GM21526 (cell line): ENCODE results near the gene SPAG16.

Experiments
- ATAC-seq: cut with Tn5 transposase; IDR thresholded peaks from one replicate; pipeline ENCODE4 v1.9.1; 2021; ENCODE audit warnings: moderate library complexity; ENCODE audit not compliant: unreplicated experiment, low FRiP score

SPAG16 gene

DNA sequence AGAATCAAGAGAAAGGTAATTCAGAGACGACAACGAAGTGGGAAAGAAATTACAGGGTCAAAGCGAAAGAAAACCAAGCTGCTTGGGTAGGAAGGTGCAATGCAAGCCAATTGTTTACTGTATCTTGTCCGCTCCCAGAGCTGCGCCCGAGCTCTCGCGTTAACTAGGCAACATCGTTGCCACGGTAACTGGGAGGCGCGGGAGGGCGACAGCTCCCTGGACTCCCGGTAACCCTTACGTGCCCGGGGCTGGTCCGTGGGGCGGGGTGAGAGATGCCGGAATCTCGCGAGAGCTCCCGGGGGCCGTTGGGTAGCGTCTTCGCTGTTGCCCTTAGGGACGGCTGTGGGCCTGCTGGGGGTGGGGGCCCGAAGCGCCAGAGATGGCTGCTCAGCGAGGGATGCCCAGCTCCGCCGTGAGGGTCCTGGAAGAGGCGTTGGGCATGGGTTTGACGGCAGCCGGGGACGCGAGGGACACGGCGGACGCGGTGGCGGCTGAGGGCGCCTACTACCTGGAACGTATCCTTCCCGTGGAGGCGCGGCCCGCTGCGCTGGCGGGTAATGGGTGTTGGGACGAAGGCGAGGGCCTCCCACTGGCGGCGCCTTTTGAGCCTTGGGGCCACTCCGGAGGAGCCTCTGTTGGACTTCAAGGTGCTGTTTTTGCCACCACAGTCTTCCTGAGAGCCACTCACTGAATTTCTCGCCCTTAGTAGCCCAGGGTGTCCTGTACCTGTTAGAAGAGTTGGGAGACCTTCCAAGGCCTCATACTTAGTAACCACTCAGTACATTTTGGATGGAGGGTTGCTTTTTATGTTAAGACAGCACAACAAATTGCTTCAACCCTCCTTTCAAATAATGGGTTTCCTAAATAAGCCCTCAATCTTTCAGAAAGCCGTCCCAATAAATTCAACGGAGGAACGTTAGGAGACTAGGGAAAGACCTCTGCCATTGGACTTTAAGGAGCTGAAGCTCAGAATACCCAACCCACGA, at the start of gene SPAG16:
TSS of gene SPAG16 (plus strand) at position 360 of the 986 bp plus-strand sequence.
- peak; percentile 99 for ATAC-seq

DNA sequence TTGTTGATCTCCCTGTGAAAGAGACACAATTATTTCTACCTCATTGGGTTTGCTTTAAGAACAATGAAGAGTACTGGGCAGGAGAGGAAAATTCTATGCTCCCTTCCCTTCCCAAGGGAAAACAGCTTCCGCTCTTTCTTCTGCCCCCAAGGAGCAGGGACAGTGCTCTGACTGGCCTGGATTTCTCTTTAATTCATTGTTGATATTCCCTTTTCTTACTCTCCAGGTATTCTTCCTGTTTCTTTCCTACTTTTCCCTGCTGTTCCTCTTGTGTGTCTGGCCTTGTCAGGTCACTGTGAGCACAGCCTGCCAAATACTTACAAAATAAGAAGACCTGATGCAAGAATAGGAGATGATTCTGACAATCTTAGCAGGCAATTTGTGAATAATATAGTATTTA, 49.6 kb upstream of the SPAG16 start:
- no peak for ATAC-seq

DNA sequence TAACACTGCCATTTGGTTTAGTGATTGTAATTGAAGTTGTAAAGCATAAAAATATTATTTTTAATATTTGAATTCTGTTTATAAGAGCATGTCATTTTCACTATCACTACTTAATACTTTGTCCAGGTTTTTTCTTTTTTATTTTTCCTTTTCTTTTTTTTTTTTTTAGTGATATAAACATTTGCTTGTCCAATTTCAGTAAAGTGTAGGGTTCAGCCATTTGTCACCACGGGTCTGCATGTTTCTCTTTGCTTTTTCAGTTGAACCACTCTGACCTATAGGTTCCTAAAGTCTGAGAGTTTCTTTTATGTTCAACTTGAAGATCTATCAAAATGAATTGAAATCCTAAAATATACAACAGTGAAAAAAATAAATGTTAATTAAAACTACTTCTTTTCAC, 48.5 kb upstream of the SPAG16 start:
- no peak for ATAC-seq

DNA sequence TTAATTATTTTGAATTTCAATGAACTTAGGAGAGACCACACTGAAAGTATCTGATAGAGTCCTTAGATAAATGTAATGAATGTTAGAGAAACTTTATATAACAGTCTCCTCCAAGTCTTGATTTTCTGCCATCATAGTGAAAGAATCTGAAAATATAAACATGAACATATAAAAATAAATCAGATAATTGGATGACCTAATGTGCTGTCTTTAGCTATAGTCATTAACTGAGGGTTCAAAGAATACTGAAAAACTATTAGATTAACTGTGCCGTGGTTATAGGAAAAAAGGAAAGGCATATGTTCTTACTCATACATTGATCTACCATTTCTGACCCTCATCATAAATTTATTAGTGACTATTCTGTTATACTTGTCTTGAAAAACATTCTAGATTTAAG, 47.0 kb upstream of the SPAG16 start:
- no peak for ATAC-seq

DNA sequence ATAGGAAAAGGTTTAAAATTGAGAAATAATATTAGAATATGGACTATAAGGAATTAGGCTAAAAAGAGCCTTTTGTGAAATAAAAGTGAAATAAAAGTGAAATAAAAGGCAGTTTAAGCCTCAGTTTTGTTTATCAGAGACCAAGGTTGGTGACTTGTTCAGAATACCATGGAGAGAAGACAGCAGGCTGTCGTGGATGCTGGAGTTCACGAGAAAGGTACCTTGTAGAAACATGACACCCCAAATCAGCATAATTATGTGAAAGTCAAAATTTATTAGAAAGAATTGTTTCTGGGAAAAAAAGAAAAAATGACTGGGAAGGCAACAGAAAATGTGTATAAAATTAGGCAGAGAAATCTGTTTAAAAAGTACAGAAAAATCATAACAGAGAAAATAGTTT, 46.5 kb upstream of the SPAG16 start:
- no peak for ATAC-seq

DNA sequence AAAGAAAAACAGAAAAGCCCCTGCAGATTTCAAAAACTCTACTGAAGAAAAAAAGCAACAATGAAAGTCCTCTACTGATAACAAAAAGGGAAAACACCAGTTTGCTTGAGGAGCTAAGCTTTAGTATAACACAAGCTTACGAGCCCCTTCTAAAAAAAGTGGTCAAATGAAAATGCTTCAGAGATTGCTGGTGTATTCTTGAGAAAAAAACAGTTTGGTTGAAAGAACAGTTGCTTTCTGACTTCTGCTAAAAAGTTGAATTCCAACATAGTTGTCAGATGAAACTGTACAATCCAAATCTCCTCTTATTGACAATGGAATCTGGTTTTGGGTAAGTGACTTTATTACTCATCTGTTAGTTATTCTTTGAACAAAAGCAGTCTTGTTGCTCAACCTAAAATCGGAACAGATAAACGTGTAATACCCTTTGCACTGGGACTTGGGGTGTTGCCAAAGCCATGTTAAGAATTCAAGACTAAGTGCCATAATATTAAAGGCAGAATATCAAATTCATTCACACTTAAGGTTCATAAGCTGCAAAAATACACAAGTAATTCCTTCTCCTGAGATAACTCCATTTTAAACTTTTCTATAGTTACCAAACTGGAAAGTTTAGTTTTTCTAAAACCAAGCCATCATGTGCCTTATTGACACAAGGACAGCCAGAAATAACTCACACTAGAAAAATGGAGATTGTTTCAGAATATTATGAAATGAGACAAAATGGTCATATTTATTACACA, 45.3 kb upstream of the SPAG16 start:
- ATAC-seq = peak; percentile 39

DNA sequence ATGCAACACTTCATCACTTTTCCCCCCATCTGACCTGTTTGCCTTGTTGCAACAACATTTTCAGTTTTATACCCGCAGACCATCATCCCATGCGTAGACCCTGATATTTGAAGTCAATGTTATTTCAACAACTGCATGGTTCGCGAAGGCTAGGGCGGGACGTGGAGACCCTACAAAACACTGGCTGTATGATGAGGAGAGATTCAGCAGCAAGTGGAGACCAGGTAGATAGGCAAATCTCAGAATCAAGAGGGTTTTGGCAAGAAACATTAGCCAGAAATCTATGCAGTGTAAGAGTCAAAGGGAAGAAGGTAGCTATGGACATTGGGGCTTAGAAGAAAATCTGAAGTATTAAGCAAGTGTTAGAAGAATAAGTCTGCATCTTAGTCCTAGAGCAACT, 42.4 kb upstream of the SPAG16 start:
- ATAC-seq = no peak

DNA sequence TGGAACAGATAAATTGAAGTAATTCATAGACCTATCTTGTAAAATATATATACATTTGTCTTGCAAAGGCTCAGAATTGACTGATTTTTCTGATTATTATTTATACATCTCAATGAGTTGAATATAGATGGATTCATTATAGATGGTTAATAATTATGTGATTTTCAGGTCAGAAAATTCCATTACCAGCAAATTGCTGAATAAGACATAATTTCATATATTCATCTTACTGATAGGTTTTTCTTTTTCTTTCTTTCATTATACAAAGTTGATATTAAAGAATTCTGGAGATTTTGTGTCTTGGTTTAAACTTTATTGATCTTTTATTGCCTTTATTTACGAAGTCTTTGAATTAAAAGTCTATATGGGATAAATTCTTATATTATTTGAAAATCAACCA, 41.6 kb upstream of the SPAG16 start:
- ATAC-seq = no peak

DNA sequence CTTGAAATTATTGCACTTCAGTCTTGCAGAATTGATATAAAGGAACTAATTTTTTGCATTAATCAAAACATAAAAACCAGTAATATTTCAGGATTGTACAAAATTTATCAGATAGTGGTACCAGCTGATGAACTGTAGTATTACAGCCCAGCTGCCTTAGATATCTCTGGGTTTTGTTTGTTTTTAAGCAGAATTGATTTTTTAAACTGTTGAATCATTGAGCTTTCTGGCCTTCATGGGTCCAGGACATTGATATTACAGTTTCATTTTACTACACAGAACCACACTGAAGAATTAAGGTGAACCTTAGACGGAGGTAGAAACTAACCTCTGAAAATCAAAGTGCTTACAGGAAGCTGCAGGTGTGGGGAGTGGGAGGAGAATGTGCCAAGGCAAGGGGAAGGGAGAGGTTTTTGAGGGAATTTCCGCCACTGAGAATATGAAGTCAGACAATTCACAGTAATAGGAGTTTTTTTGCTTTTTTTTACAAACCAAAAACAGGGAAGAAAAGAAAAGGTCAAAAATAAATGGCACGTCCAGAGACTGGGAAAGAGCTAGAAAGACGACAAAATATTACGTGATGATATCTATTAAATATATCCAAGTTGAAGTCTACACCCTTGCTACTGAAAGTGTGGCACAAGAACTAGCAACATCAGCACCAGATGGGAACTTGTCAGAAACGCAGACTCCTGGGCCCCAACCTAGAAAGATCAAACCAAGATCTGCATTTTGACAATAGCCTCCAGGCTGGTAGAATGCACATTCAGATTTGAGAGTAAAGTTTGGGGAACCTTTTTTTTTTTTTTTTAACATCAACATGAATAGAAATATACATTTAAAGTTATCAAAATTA, 40.8 kb upstream of the SPAG16 start:
- ATAC-seq = peak; percentile 33

DNA sequence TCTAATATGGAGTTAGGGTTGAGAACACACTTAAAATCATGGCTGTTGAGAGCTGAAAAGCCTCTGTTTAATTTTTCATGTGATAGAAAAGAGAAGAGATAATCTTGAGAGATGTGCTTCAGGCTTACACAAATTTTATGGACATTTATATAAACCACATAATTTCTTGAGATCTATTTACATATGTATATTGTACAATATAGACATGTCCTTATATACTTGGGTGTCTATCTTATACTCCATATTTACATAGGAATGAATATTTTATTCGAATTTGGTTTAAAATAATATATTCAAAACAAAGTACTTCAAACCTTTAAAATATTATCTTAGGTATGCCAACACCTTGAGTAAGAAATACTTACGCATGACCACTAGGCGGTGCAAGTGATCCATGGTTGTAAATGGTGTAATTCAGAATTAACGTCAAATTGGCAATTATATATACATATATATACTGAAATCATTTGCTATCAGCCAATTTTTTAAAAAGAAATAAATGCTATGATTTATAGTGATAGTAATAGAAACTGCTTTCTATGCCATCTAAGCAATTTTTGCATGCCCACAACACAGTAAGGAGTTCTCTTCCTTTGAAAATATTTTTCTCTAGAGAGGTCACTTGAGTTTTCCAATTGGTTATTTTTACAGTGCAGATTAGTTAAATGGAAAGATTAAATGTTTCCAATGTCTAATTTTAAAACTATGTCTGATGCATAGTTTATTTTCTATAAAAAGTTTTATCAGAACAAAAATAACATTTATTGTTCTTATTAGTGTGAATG, 37.6 kb upstream of the SPAG16 start:
- ATAC-seq = no peak

DNA sequence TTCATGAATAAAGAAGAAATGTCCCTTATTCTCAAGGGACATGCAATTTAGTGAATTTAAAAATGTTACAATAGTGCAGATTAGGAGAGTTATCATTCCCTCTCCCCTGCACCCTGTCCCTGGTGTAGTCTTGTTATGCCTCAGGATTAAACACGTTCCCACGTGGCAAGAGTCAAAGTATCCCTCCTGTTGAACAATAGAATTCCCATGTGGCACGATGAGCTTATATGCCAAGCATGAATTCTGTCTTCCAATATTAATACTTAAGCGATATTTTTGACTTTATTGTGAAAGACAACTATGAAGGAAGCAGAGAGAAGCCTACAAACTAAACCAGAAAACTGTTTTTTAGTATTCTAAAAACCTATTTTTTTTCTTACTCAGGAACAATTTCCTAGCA, 36.7 kb upstream of the SPAG16 start:
- ATAC-seq = no peak

DNA sequence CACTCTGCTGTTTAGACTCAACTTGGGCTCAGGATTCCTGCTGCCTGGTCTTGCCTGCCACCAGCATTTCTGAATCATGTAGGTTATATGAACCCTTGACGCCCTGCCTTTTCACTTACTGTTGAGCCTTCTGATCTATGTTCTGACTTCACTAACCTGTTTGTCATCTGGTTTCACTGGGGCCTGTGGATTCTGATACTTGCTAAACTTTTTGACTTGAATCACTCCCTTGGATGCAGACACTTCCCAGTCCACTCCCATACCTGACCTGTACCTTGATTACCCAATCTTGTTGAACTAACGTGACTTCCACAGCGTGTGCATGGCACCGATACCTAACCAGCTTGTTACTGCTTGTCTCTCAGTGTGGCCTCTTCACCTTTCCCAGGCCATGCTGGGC, 35.6 kb upstream of the SPAG16 start:
- ATAC-seq = no peak

DNA sequence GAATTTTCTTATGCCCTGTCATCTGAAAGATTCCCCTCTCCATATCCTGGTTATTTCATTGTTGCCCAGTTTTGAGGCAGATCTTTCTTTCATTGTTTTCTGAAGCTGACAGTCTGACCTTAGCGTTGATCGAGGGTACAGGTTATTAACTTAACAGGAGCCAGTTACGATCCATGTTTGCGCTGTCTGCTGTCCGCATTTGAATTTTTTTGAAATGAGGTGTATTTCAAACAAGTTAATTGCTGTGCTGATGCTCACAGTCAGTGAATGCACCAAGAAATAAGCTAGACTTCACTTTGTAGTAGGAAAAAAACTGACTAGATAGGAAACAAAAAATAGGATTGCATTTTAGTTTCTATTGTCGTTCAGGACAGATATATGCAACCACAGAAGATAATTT, 34.8 kb upstream of the SPAG16 start:
- ATAC-seq = no peak

DNA sequence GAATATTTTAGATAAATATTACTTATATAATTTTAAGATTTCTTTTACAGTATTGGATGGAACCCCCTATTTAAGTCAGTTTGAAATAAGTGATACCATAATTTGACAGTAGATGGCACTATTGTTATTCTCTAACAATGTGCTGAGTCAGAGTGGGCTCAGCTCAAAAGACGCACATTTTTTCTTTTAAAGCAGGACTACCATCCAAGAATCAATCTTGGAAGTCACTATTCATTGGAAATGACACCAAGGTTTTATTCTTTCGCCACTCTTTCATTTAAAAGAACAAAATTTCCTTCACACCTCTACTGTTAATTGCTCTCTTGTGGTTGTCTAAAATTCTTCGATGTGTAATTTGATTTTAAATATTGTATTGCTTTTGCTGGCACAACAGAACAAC, 32.6 kb upstream of the SPAG16 start:
- peak; percentile 67 for ATAC-seq

DNA sequence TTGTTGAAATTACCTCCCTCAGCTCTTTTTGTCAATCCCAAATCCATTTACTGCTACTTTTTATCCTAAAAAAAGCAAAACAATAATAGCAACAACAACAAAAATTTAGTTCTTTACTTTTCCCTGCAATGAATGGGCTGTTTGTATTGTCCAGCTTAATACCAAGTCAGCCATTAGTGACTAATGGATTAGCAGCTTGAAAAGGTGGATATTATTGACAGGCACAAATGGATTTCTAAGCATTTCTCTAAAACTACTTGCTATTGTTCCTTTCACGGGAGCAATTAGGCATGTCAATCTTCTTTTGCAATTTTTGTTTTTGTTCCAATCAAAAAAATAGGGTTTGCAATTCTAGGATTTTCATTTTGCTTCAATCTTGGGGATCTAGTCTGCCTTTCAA, 32.1 kb upstream of the SPAG16 start:
- no peak for ATAC-seq

DNA sequence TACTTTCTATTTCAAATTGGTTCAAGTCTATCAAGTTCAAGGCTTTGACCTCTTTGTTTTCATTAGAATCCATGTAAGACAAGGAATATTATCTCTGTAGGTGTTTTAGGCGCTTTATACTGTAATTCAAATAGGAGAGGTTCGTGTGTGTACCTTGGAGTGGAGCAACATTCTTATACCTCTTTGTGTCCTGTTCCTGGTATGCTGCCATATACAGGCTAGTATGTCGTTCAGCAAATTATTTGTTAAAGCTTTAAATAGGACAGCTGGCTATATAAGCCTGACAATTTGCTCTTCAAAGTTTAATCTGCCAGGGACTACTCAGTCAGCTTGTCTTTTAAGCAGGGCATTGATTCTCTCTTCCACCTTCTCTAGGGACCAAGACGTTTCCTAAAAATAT, 31.1 kb upstream of the SPAG16 start:
- no peak for ATAC-seq

DNA sequence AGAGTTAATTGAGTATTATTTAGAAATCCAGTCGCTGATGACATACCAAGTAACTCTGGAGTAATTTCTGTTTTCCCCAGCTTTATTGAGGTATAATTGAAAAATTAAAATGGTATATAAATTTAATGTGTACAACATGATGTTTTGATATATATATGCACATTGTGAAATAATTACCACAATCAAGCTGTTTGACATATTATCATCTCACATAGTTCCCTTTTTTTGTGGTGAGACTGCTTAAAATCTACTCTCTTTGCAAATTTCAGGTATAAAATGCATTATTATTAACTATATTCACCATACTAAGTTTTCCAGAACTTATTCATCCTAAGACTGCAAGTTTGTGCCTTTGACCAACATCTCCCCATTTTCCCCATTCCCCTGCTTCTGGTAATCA, 25.0 kb upstream of the SPAG16 start:
- no peak for ATAC-seq

DNA sequence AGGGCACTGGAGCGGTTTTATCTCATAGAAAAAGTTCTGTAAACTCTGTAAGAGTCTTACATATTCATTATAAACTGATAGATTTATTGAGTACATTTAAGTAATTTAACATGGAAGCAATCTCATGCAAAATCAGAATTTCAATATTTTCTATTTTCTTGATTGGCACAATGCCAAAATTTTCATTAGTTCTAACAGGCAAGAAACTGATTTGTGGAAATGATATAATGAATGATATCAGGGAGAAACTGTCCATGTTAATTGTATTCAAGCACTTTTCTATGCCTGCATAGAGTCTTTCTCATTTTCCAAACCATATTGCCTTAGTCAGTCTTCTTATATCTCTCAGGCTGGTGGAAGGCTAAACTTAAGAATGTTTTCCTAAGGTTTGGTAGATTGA, 23.0 kb upstream of the SPAG16 start:
- no peak for ATAC-seq

DNA sequence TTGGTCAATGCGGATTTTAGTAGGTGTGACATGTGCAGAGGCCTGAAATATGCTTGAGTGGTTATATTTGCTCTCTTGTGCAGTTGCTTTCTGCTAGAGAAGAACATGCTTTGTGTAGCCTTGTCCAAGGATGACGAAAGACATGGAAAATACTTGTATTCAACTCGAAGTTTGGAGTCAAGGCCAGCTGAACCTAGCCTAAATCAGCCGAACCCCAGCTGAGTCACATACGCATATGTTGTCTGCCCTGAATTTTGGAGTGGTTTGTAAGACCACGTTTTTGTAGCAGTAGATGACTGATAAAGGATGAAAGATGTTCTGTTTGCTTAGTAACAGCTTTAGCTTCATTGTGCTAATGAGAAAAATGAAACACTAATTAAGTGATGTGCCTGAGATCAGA, 22.5 kb upstream of the SPAG16 start:
- no peak for ATAC-seq

DNA sequence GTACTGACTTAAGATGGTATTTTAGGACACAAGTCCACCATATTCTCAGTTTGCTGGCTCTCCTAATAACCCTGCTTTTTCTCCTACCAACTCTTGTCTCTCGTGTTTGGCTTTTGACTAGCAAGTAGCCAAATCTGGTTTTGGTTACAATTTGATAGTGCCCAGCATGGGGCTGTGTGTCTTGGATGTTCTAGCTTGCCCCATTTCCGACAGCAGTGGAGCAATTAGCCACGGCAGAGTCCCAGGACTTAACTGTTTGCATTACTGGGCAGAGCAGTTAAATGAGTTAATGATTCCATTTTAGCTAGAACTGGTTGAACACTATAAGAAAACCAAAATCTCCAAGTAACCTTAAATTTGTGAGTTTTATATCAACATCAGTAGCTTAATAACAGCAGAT, 18.6 kb upstream of the SPAG16 start:
- no peak for ATAC-seq
